Aorta (tissue), 5 donors: ENCODE data around the gene CCDC142. TPM values are rescaled to one million over a fixed set of nuclear protein-coding genes. Genes with fewer than 3 reads are reported as not detected.
A peak's percentile ranks its signal among the peaks of the same experiment; 100 is the strongest.

Source experiments
- ATAC-seq: fragments of 200-7000 bp; cut with Tn5 transposase; one replicate; pipeline ENCODE4 v1.9.1; 2022; ENCODE audit warnings: moderate library complexity; ENCODE audit not compliant: low FRiP score
- DNase-seq, 2 donors: peaks; one replicate each; pipeline ENCODE4 v3.0.0-alpha.2; 2020
- H3K27ac ChIP-seq, 2 donors: one replicate each; pipeline ENCODE4 v1.5.1; 2013; ENCODE audit warnings: low read length in 2 of 2, mild to moderate bottlenecking in 2 of 2, moderate library complexity in 2 of 2, control low read depth in 1 of 2, inconsistent platforms in 1 of 2, low read depth in 1 of 2
- H3K27me3 ChIP-seq, 2 donors: one replicate each; pipeline ENCODE4 v1.6.1; 2013; ENCODE audit warnings: control low read depth in 1 of 2, low read length in 1 of 2, mild to moderate bottlenecking in 1 of 2, moderate library complexity in 1 of 2; ENCODE audit not compliant: insufficient read depth in 2 of 2, control insufficient read depth in 1 of 2
- H3K36me3 ChIP-seq, 2 donors: one replicate each; pipeline ENCODE4 v1.6.1; 2013; ENCODE audit warnings: control low read depth in 1 of 2, low read length in 1 of 2, mild to moderate bottlenecking in 1 of 2; ENCODE audit not compliant: insufficient read depth in 2 of 2, control insufficient read depth in 1 of 2
- H3K4me1 ChIP-seq, 2 donors: one replicate each; pipeline ENCODE4 v1.6.1; 2013; ENCODE audit warnings: low read length in 2 of 2, control low read depth in 1 of 2, mild to moderate bottlenecking in 1 of 2, moderate library complexity in 1 of 2; ENCODE audit not compliant: insufficient read depth in 2 of 2, control insufficient read depth in 1 of 2
- H3K4me3 ChIP-seq, 2 donors: one replicate each; pipeline ENCODE4 v1.5.1; 2013; ENCODE audit warnings: low read length in 2 of 2, control low read depth in 1 of 2, mild to moderate bottlenecking in 1 of 2
- H3K9me3 ChIP-seq: one replicate; pipeline ENCODE4 v1.6.1; 2013; ENCODE audit warnings: mild to moderate bottlenecking, low read length; ENCODE audit not compliant: control insufficient read depth
- WGBS, 2 donors: extraction: QIAGEN DNeasy Blood & Tissue Kit; methylation state at CpG; one replicate each; pipeline ENCODE4 v1.1.7; 2013; 5-methylcytosine and 5-hydroxymethylcytosine counted together
- intact Hi-C, 2 donors: fragments of 100-400 bp; cut with DNase I; formaldehyde crosslinking; loops; one replicate each; pipeline versions ENCODE4 v1.14.2 to v1.15.0; 2022
- long read RNA-seq, 2 donors: library from polyadenylated mRNA; unstranded; transcript quantifications; one replicate each; pipeline ENCODE4 v2.0.0, GENCODE V29; 2020 to 2021
- polyA plus RNA-seq, 2 donors: library from polyadenylated mRNA; stranded (reverse); fragments of 200-250 nt; gene quantifications; one replicate each; pipeline ENCODE4 v1.2.3, GENCODE V29; 2013
- total RNA-seq, 2 donors: library from RNA; stranded (reverse); fragmentation: NEBNext Ultra II Directional; extraction: Animal tissue kit (Norgen Biotek cat#: 25700); gene quantifications; one replicate each; pipeline ENCODE4 v1.2.1, GENCODE V29; 2021
- donor health status: healthy with polysubstance abuse.
- donor health status: Bipolar disorder and iron deficiency.
- donor health status: DM: no; HTN: no; CAD: no.
- donor health status: DM: no; HTN: no; CAD: no.
- donor health status: DM: yes; HTN: yes; CAD: no.

Gene CCDC142, protein sequence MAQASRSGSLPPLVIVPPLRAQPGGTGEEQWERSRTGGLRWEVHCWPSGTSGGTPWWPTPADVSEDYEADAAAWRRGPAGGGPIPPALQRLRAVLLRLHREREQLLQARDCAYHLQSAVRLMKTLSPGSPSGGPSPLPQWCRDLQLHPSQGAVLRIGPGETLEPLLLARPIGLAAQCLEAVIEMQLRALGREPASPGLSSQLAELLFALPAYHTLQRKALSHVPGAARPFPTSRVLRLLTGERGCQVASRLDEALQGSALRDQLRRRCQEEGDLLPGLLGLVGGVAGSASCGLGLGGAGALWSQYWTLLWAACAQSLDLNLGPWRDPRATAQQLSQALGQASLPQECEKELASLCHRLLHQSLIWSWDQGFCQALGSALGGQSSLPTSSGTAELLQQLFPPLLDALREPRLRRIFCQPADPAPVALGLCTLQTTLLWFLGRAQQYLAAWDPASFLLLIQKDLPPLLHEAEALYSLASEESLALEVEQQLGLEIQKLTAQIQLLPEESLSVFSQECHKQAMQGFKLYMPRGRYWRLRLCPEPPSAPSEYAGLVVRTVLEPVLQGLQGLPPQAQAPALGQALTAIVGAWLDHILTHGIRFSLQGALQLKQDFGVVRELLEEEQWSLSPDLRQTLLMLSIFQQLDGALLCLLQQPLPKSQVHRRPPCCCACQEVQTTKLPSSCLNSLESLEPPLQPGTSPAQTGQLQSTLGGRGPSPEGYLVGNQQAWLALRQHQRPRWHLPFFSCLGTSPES
- total RNA-seq (10 to 100 TPM; 16.1 to 26.0 TPM), polyA plus RNA-seq (1 to 10 TPM; 3.4 to 9.3 TPM)
- long read RNA-seq, donor 1, transcript CCDC142-202 (9 exons, 3,406 nt) = major isoform, 9 of 24 reads
- long read RNA-seq, donor 1, partial matches to known transcripts = 7 of 24 reads
- long read RNA-seq, donor 1, other reads (novel, unspliced or antisense) = 7 of 24 reads
- long read RNA-seq, donor 2, partial matches to known transcripts = 4 of 11 reads
- long read RNA-seq, donor 2, other reads (novel, unspliced or antisense) = 4 of 11 reads

- intact Hi-C loops = loop anchor here (1.0 to 2.0 kb wide), 4 partner anchors 28 to 105 kb away; partner anchors contain the start of genes INO80B (in 2 of the 2), AUP1 (in 1 of the 2) and HTRA2 (in 1 of the 2)
- ATAC-seq (peak; percentile 99), DNase-seq (peak; percentile 97 to 98)
- Histone ChIP-seq H3K27me3 (no peaks in the 10 kb centered on the region), H3K9me3 (no peaks in the 10 kb centered on the region), H3K4me1 (peaks cover 0 to 3% of the 10 kb centered on the region in 2 donors), H3K4me3 (peak within 1 kb of the TSS; percentile 50 to 62), H3K36me3 (no peaks in the 10 kb centered on the region), H3K27ac (peak within 1 kb of the TSS in 1 of 2 donors; percentile 53)
- WGBS, 2 donors = 0 to 1% methylated on average over 50 of the region's 50 CpGs
Observed at GRCh38 chr2:74482801-74483674, at the start of gene CCDC142, which contains the start of gene TTC31. TSS of gene CCDC142 (minus strand) at chr2:74482998. CDS start at chr2:74482837, 161 bp downstream. TSS of gene TTC31 (plus strand) at chr2:74483081. CDS start at chr2:74483096, 15 bp downstream.

DNA sequence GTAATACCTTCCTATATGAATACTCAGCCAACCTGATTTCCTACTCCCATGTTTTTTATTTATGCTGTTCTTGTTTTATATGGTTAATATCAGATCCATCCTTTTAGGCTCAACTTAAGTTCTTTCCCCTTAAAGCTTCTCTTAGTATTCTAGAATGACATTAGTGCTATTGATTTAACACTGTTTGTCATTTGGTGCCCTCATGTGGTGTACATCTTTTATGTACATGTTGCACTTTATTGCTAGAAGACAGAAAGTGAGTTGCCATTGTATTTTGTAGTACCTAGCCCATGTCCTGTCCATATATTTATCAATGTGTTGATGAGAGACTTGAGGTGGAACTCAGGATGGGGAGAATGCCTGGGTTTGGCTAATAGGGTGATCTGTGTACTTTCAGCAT, 49.4 kb upstream of the CCDC142 start:
- H3K27me3 ChIP-seq = no peaks in the 10 kb centered on the region
- intact Hi-C loops = loop anchor here in 1 of 2 donors (10.0 kb wide), 1 partner anchor 53 kb away; no protein-coding TSS in a partner anchor
- no peaks in the 10 kb centered on the region for H3K4me1 ChIP-seq
- ATAC-seq = no peak
- no peak overlapping the region for H3K4me3 ChIP-seq
- DNase-seq = no peak
- no peaks in the 10 kb centered on the region for H3K36me3 ChIP-seq
- no peak overlapping the region for H3K27ac ChIP-seq
- no peaks in the 10 kb centered on the region for H3K9me3 ChIP-seq

DNA sequence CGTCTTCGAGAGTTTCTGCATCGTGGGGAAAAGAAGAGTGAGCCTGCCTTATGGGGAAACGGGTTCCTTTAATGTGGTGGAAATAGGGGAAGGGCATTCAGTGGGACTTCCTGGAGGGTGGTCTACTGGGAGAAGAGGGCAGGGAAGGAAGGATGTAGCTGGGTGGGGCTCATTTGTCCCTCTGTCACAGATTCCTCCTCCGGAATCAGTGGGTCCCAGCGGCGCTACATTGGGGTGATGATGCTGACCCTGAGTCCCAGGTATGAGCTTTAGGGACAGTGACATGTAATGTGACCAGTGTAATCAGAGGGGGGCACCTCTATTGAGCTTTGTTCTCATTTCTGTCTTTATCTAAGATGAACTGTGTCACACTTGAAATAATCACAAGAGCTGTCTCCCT, 48.9 kb upstream of the CCDC142 start:
- ATAC-seq = no peak
- Histone ChIP-seq H3K27me3 (no peaks in the 10 kb centered on the region), H3K36me3 (peaks cover 0 to 3% of the 10 kb centered on the region in 2 donors), H3K9me3 (no peaks in the 10 kb centered on the region), H3K4me1 (no peaks in the 10 kb centered on the region), H3K27ac (no peak overlapping the region), H3K4me3 (no peak overlapping the region)
- intact Hi-C loops = loop anchor here in 1 of 2 donors (10.0 kb wide), 1 partner anchor 53 kb away; no protein-coding TSS in a partner anchor
- DNase-seq = no peak
- 90% methylated on average over 7 of the region's 7 CpGs for WGBS, 2 donors

- intact Hi-C loops = loop anchor here in 1 of 2 donors (10.0 kb wide), 1 partner anchor 54 kb away; no protein-coding TSS in a partner anchor
Observed at GRCh38 chr2:74530239-74531187, 47.7 kb upstream of the CCDC142 start.

DNA sequence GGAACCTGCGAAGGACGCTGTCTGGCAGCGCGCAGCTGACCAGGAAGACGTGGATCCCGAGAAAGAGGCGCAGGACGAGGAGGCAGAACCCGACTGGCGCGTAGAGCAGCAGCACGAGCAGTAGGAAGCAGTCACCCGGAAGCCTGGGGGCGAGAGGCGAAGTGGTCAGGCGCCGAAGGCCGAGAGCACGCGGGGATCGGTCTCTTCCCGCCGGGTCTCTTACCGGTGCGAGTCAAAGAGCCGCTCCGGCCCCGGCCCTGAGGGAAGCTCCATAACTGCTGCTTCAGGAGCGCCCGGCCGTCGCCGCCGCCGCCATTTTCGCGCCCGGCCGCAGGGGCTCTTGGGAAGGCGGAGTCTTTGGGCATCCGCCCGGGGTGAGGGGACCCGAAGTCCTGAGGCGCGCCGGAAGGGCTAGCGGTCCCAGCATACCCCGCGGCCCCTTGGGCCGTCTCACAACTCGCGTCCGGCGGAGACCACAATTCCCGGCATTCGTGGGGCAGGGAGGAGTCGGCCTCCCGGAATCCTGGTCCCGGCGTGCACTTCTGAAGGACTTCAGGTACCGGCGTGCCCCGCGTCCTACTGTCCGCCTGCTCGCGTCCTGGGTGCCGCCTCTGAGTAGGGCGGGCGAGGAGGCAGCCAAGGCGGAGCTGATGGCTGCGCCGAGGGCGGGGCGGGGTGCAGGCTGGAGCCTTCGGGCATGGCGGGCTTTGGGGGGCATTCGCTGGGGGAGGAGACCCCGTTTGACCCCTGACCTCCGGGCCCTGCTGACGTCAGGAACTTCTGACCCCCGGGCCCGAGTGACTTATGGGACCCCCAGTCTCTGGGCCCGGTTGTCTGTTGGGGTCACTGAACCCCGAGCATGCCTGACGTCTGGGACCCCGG, 46.8 kb upstream of the CCDC142 start, which contains the start of the genes AUP1 and HTRA2:
Gene AUP1 (minus strand): TSS at position 350 of the 882 bp plus-strand sequence. CDS start 77 bp downstream, at position 273.
Gene HTRA2 (plus strand): TSS at position 577 of the 882 bp plus-strand sequence. CDS start 74 bp downstream, at position 651.
- ATAC-seq (peak; percentile 98), DNase-seq (peak; percentile 99 to 100)
- peak within 1 kb of the TSS in 1 of 2 donors; percentile 14 for H3K27ac ChIP-seq
- H3K4me1 ChIP-seq = no peaks in the 10 kb centered on the region
- WGBS, 2 donors = 0% methylated on average over 87 of the region's 87 CpGs
- no peaks in the 10 kb centered on the region for H3K27me3 ChIP-seq
- peak within 1 kb of the TSS; percentile 73 to 83 for H3K4me3 ChIP-seq
- no peaks in the 10 kb centered on the region for H3K9me3 ChIP-seq
- H3K36me3 ChIP-seq = peaks cover 0 to 5% of the 10 kb centered on the region in 2 donors
- intact Hi-C loops = loop anchor here (1.0 to 10.0 kb wide), 5 partner anchors 23 to 55 kb away; partner anchors contain the start of genes DOK1 (in 1 of the 2), PCGF1 (in 1 of the 2) and TTC31 (in 1 of the 2)

More at GRCh38 chr2:74530239-74531187, 47.7 kb upstream of the CCDC142 start:
- H3K27ac ChIP-seq = peak overlapping the region in 1 of 2 donors; percentile 14
- no peaks in the 10 kb centered on the region for H3K4me1 ChIP-seq
- H3K36me3 ChIP-seq = peaks cover 0 to 5% of the 10 kb centered on the region in 2 donors
- no peaks in the 10 kb centered on the region for H3K9me3 ChIP-seq
- H3K4me3 ChIP-seq = peak overlapping the region; percentile 62 to 73
- WGBS, 2 donors = 1% methylated on average over 49 to 54 of the region's 54 CpGs
- DNase-seq (peak; percentile 73 to 85), ATAC-seq (peak; percentile 40)
- H3K27me3 ChIP-seq = no peaks in the 10 kb centered on the region

DNA sequence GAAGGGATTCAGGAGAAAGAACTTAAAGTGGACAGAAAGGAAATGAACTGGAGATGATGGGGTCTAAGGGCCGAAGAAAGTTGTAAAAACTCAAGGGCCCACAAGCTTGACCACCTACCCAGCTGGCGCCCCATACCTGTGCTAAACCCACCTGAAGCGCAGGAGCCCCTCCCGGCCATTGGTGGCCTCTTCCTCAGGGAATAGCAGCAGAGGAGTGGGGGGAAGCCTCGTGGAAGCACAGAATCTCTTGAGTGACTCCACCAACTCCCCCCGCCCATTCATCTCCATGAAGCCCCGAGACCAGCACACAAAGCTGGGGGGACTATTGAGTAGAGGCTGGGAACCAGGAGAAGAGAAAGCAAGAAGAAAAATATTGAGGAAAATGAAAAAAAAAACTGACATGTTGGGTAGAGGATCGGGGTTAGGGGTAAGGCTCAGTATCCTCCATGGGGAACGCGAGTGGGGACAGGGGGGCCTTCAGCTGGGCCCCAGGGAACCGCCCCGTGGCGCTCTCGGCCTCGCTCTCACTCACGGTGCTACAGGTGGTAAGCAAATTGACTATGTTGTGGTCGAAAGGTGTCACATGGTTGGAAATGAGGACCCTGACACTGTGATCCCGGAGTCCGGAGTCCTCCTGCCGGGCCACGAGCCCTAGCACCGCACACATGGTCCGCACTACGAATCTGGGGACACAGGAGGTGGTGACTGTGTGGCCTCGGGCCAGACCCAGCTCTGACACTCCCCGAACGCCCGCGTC, 46.0 kb upstream of the CCDC142 start:
- peak overlapping the region in 1 of 2 donors; percentile 14 for H3K27ac ChIP-seq
- intact Hi-C loops = loop anchor here in 1 of 2 donors (1.0 to 5.0 kb wide), 4 partner anchors 22 to 54 kb away; partner anchors contain the start of genes DOK1, PCGF1 and TTC31
- H3K4me1 ChIP-seq = no peaks in the 10 kb centered on the region
- no peaks in the 10 kb centered on the region for H3K9me3 ChIP-seq
- no peak for DNase-seq
- H3K36me3 ChIP-seq = peaks cover 0 to 5% of the 10 kb centered on the region in 2 donors
- peak; percentile 3 for ATAC-seq
- H3K4me3 ChIP-seq = peak overlapping the region; percentile 52 to 83
- no peaks in the 10 kb centered on the region for H3K27me3 ChIP-seq
- 16 to 18% methylated on average over 29 of the region's 29 CpGs for WGBS, 2 donors
